ENCODE data around the gene TMEM207.

Gene TMEM207

DNA sequence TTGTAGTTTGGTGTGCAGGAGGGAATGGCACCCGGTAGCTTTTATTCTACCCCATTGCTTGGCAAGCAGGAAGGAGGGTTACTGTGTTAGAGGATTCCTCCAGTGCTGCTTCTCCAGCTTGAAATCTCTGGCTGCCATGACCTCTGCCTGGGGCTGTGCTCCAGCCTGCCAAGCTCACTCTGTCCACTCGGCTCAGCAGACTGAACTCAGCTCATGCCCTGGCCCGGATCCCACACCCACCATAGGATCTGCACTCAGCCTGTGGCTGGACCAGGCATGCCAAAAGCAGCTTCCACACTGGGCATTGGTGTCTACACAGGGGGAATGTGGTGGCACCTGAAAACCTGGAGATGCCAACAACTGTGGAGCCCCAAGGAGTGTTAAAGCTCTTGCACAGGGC is 35.4 kb downstream of the TMEM207 start:
- no peak for DNase-seq (ENCODE audit: extremely low read depth, low read depth)
- TF ChIP-seq CTCF (IDR thresholded peaks at IDR 0.05; ENCODE audit: low read depth, low read length) = no peak

- TF ChIP-seq CTCF (IDR thresholded peaks at IDR 0.05; ENCODE audit: low read depth, low read length) = no peak
- no peak for DNase-seq (ENCODE audit: extremely low read depth, low read depth)
Observed at GRCh38 chr3:190404715-190405114, 45.0 kb downstream of the TMEM207 start.

GRCh38 chr3:190401963-190402362 is 47.7 kb downstream of the TMEM207 start:
- no peak for TF ChIP-seq CTCF (IDR thresholded peaks at IDR 0.05; ENCODE audit: low read depth, low read length)
- DNase-seq (ENCODE audit: extremely low read depth, low read depth) = no peak

- no peak for TF ChIP-seq CTCF (IDR thresholded peaks at IDR 0.05; ENCODE audit: low read depth, low read length)
- no peak for DNase-seq (ENCODE audit: extremely low read depth, low read depth)
Observed at GRCh38 chr3:190399677-190400076, 50.0 kb downstream of the TMEM207 start.

- DNase-seq (ENCODE audit: extremely low read depth, low read depth) = no peak
- no peak for TF ChIP-seq CTCF (IDR thresholded peaks at IDR 0.05; ENCODE audit: low read depth, low read length)
Observed at GRCh38 chr3:190397889-190398288, 51.8 kb downstream of the TMEM207 start.

GRCh38 chr3:190396001-190396400 is 53.7 kb downstream of the TMEM207 start:
- DNase-seq (ENCODE audit: extremely low read depth, low read depth) = no peak
- no peak for TF ChIP-seq CTCF (IDR thresholded peaks at IDR 0.05; ENCODE audit: low read depth, low read length)

GRCh38 chr3:190388703-190389102 is 61.0 kb downstream of the TMEM207 start:
- TF ChIP-seq CTCF (IDR thresholded peaks at IDR 0.05; ENCODE audit: low read depth, low read length) = no peak
- DNase-seq (ENCODE audit: extremely low read depth, low read depth) = no peak

All from AG09319 (cell line).